ENCODE data around the gene PKP3.
A peak's percentile ranks its signal among the peaks of the same experiment; 100 is the strongest.
"Not testable (repeated sequence)": the region's sequence is repeated elsewhere in the genome, so short reads cannot be mapped to it uniquely, and the experiment has no call there.

Gene PKP3

GRCh38 chr11:412641-413119, 18.7 kb downstream of the PKP3 start:
- no peak for DNase-seq (ENCODE audit: low spot score)

DNA sequence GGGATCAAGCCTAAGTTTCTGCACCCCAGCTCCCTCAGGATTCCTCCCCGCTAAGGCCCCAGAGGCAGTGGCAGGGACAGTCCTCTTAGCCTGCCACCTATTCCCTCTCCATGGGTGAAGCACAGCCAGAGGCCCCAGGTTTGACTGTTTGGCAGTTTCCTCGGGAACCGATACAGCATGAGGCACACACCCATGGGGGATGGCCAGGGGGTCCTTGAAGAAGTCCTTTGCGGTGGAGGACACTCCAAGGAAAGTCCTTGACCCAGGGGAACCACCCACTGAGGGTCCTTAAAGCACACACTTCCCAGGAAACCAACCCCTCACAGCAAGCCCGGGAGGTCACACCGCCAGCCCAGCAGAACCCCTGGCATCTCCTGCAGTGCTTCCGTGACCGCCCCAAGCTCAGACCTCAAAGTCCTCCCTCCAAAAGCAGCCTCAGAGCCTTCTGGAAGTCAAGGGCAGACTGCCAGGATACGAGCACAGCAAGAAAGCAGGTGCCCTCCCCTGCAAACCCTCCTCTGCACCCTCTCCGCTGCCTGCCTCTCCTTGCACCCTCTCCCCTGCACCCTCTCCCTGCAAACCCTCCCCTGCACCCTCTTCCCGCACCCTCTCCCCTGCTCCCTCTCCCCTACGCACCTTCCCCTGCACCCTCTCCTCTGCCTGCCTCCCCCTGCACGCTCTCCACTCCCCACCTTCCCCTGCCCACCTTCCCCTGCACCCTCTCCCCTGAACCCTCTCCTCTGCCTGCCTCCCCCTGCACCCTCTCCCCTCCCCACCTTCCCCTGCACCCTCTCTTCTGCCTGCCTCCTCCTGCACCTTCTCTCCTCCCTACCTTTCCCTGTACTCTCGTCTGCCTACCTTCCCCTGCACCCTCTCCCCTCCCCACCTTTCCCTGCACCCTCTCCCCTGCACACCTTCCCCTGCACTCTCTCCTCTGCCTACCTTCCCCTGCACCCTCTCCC, 19.4 kb downstream of the PKP3 start:
- no peak for DNase-seq (ENCODE audit: low spot score)

GRCh38 chr11:414318-414857, 20.4 kb downstream of the PKP3 start:
- DNase-seq (ENCODE audit: low spot score) = no peak

DNA sequence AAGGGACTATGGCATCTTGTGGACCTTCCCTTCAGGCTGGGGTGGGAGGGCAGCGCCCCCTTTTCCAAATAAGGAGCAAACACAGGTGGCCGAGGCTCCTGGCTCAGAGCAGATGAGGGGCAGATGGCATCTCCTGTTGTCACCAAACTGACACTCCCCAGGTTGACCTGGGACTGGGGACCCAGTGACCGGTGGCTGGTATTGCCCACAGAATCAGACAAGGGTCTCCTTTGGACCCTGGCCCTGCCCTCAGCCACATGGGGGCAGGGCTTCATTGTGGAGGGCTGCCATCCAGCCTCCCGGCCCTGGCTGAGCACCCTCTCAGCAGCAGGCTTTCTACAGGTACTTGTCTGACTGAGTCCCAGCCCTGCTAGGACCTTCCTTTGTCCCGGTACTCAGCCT, 21.6 kb downstream of the PKP3 start:
- no peak for DNase-seq (ENCODE audit: low spot score)

DNA sequence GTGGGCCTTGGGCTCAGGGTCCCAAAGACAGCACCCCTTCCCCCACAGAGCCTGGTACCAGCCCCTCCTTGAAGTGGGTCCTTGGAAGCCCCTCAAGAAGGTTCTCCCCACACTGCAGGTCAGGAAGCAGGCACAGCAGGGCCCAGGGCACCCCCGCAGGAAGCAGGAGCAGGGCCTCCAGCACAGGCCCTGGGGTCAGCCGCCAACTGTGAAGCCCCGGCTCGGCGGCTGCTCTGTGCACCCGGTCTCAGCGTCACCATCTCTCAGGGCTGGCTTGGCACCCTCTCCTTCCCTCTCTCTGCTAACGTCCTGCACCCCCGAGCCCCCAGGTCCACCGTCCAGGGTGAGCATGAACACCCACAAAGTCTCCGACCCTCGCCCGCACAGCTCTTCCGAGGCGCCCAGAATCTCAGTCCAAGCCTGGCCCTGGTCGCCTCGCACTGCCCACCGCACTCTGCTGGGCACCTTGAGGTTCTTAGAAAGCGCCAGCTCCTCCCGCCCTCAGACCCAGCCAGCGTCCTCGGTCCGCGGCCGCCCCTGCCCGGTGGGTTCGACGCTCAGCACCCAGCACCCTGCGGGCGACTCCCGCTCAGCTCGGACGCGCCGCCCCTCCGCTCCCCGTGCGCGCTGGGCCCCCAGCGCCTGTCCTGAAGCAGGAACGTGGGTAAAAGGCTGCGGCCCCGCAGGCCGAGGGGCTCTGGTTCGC, 22.2 kb downstream of the PKP3 start:
- no peak for DNase-seq (ENCODE audit: low spot score)

- peak; percentile 52 for DNase-seq (ENCODE audit: low spot score)
Observed at GRCh38 chr11:416757-417621, 23.0 kb downstream of the PKP3 start.

GRCh38 chr11:417652-418342, 23.8 kb downstream of the PKP3 start:
- no peak for DNase-seq (ENCODE audit: low spot score)

- no peak for DNase-seq (ENCODE audit: low spot score)
Observed at GRCh38 chr11:418343-419247, 24.6 kb downstream of the PKP3 start.

DNA sequence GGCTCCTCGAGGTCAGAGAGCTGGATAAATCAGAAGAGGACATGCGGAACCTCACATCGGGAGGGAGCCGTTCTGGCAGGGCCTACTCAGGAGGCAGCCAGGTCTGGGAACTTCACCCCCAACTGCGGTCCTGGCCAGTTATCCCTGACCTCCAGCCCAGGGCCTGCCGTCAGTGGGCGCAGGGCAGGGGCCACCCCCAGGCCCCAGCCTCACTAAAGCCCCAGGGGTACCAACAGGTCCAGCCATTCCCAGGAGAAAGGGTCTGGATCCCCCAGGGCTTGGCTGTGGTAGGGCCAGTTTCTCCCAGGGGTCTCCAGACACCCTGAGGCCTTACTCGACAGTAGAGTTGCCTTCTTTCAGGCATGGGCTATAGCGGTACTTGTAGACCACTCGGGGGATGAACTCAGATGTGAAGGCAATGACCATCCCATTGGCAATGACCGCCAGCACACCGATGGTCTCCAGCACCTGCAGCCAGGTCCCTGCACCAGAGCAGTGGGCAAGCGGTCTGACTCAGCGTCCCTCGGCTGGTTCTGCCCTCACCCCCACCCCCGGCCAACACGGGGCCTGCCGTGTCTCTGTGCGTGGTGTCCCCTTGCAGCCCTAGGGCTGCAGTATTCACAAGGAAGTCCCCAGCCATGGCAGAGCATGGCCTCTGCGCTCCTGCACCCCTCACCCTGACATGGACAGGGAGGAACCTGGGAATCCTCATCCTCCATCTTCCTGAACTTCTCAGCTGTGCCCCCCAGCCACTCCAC, 25.4 kb downstream of the PKP3 start:
- no peak for DNase-seq (ENCODE audit: low spot score)

GRCh38 chr11:420054-420910, 26.3 kb downstream of the PKP3 start:
- DNase-seq (ENCODE audit: low spot score) = no peak

- DNase-seq (ENCODE audit: low spot score) = no peak
Observed at GRCh38 chr11:420911-421321, 26.9 kb downstream of the PKP3 start.

DNA sequence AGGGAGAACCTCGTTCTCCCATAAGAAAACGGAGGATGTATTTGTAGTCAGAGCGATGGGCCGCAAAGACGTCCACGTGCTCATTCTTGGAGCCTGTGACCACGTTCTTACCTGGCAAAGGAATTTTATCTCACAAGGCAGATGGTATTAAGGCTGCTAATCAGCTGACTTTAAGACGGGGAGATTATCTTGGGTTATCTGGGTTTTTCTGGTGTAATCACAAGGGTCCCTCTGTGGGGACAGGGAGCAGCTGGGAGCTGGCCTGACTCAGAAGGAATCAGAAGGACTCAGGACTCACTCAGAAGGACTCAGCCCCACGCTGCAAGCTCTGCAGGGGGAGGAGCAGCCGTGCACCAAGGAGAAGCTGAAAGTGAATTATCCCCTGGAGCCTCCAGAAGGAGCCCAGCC, 28.2 kb downstream of the PKP3 start:
- DNase-seq (ENCODE audit: low spot score) = no peak

DNA sequence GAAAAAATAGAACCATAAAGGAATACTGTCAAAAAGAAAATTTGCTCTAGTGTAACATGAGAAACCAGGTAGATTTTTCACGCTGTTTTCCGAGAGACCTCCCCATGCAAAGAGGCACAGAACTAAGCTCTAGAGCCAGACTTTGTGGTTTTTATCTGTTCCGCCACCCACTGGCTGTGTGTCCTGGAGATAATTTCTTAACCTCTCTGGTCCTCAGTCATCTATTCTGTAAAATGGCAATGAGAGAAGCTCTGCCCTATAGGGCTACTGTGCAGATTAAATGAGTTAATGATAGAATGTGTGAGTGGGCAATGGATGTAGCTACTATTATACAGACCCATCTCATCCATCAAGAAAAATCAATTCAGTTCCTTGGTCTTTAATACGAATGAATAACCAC, 30.2 kb downstream of the PKP3 start:
- DNase-seq (ENCODE audit: low spot score) = no peak

DNA sequence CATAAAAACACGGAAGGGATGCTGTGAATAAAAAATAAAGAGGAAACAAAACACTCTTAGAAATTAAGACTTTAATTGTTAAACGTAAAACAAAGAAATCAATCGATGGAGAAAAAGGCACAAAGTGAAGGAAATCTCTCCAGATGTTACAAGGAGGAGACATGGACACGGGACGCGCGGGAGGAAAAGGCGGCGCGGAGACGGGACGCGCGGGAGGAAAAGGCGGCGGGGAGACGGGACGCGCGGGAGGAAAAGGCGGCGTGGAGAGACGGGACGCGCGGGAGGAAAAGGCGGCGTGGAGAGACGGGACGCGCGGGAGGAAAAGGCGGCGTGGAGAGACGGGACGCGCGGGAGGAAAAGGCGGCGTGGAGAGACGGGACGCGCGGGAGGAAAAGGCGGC, 30.8 kb downstream of the PKP3 start:
- not testable (repeated sequence) for DNase-seq (ENCODE audit: low spot score)

DNA sequence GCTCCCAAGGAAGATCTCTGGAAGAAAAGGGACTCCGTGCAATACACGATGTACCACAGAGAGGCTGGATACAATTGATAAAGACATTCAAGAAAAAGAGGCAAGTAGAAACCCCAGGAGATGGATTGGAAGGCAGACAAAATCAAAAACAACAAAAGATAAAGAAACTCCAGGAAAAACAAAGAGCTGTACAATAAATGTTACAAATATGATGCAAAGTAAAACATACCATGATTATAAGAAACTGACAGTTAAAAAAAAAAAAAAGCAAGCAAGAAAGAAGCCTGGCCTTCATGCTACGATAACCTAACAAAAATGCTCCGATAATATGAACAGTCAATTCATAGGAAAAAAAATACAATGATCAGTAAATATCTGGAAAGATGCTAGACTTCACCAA, 31.3 kb downstream of the PKP3 start:
- no peak for DNase-seq (ENCODE audit: low spot score)

DNA sequence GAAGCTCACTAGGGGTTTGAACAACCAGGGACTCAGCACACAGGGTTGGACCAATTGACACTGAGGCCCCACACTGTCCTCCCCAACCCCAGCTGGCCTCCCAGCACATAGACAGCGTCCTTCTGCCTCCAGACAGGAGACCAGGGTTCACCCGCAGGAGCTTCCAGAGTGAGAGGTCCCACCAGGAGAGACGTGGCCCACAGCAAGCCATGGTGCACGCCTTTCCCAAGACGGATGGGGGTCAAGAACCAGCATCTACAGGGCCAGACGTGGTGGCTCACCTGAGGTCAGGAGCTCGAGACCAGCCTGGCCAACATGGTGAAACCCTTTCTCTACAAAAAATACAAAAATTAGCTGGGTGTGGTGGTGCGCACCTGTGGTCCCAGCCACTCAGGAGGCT, 32.8 kb downstream of the PKP3 start:
- no peak for DNase-seq (ENCODE audit: low spot score)

GRCh38 chr11:428295-428694, 34.3 kb downstream of the PKP3 start:
- no peak for DNase-seq (ENCODE audit: low spot score)

DNA sequence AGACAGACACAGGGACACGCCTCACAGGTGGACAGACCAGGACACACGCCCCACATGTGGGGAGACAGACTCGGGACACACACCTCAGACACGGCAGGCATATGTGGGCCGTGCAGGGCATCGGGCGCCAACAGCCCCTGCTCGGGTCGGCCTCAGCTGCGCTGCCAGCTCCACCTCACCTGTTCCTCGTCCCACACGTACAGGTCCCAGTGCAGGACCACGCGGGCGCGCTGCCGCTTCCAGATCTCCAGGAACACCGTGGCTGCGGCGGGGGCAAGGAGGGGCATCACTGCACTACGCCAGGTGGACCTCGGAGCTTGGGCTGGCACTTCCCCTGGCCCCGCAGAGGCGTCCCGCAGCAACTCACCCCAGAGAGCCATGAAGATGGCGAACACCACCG, 35.4 kb downstream of the PKP3 start:
- no peak for DNase-seq (ENCODE audit: low spot score)
